A549 (cell line): ENCODE measurements around the gene NR3C2.

Source experiments
- CBX8 ChIP-seq: fragments of 200-600 bp; sonication (generic); IDR thresholded peaks from 2 replicates; pipeline ENCODE4 v1.6.1; 2016
- EHMT2 ChIP-seq: fragments of 200-600 bp; sonication (generic); IDR thresholded peaks from 2 replicates; pipeline ENCODE4 v1.6.1; 2016; ENCODE audit warnings: antibody characterized with exemption, low read depth, mild to moderate bottlenecking, moderate library complexity
- EP300 ChIP-seq, 2 experiments: fragments of >200 bp; sonication (Bioruptor Twin); formaldehyde crosslinking; IDR thresholded peaks; 2 replicates in 1 of 2; 3 replicates in 1 of 2; pipeline ENCODE4 v1.6.1; 2016 to 2017
- MAZ ChIP-seq: fragments of 150-350 bp; IDR thresholded peaks from 2 replicates; pipeline ENCODE4 v1.6.1; 2014; ENCODE audit warnings: antibody characterized with exemption, low read depth, low read length, borderline replicate concordance
- TF ChIP-seq, protein P1 (sequence below): fragments of >200 bp; sonication (Bioruptor Twin); formaldehyde crosslinking; IDR thresholded peaks from 3 replicates; pipeline ENCODE4 v1.5.1; 2016

DNA sequence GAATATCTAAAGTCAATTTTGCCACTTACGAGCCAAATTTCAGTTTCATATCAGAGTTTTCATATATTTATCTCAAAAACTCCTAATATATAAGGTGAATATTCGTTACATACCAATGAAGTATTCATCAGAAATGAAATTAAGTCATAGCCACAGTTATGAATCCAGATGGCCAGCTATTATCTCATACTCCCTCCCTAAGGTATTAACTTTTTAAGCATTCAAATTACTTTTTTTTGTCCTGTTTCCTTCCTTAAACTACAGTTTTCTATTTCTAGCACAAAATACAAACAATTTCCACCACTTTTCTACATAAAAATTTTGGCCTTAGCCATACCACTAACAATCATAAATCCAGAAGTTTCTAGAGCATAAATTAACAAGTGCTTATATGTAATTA is 13.0 kb downstream of the NR3C2 start:
- TF ChIP-seq EP300 (IDR thresholded peaks at IDR 0.05) (no peak), EHMT2 (no peak), MAZ (no peak), CBX8 (no peak)
- TF ChIP-seq, protein P1, sequence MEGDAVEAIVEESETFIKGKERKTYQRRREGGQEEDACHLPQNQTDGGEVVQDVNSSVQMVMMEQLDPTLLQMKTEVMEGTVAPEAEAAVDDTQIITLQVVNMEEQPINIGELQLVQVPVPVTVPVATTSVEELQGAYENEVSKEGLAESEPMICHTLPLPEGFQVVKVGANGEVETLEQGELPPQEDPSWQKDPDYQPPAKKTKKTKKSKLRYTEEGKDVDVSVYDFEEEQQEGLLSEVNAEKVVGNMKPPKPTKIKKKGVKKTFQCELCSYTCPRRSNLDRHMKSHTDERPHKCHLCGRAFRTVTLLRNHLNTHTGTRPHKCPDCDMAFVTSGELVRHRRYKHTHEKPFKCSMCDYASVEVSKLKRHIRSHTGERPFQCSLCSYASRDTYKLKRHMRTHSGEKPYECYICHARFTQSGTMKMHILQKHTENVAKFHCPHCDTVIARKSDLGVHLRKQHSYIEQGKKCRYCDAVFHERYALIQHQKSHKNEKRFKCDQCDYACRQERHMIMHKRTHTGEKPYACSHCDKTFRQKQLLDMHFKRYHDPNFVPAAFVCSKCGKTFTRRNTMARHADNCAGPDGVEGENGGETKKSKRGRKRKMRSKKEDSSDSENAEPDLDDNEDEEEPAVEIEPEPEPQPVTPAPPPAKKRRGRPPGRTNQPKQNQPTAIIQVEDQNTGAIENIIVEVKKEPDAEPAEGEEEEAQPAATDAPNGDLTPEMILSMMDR, result no peak
